ENCODE results near the gene ESPN. TPM values are rescaled to one million over a fixed set of nuclear protein-coding genes. Genes with fewer than 3 reads are reported as not detected.

The ESPN gene
- polyA plus RNA-seq, 1 of the 3 experiments (the other 2 are of a cell fraction): 0.33 TPM

- WGBS (ENCODE audit: low lambda C conversion rate): 80% methylated on average over 1 of the region's 18 CpGs
- H3K4me2 ChIP-seq: no peak overlapping the region
- no peak overlapping the region for H2AFZ ChIP-seq (ENCODE audit: low read depth)
- no peaks in the 10 kb centered on the region for H3K27me3 ChIP-seq (ENCODE audit: insufficient read depth)
- ChIA-PET CTCF (interaction anchor here (0.6 to 3.0 kb wide), 5 partner anchors 13 to 217 kb away, joined by 3 to 14 read pairs (median 5); partner anchors contain the start of gene NOL9), POLR2A (no interaction called here)
- H3K4me3 ChIP-seq (ENCODE audit: low read depth in 2 of 2, low read length in 1 of 2): no peak overlapping the region
- peaks cover 0 to 2% of the 10 kb centered on the region in 2 experiments; a peak in 1 of 4 replicates for H3K4me1 ChIP-seq (ENCODE audit: control insufficient read depth in 1 of 2, insufficient read depth in 2 of 2, low read depth in 1 of 2, low read length in 1 of 2)
- no peak overlapping the region for H3K9ac ChIP-seq
- no peaks in the 10 kb centered on the region for H3F3A ChIP-seq (replicated peaks; ENCODE audit: insufficient read depth)
- no peaks in the 10 kb centered on the region for H3K9me2 ChIP-seq
- H3K27ac ChIP-seq (ENCODE audit: low read depth in 2 of 2, low read length in 1 of 2): no peak overlapping the region
- DNase-seq: no peak
- TF ChIP-seq SMC3 (IDR thresholded peaks at IDR 0.05; ENCODE audit: low read depth, low read length) (no peak), IRF3 (IDR thresholded peaks at IDR 0.05; ENCODE audit: low read depth, low read length) (no peak), TAF1 (IDR thresholded peaks at IDR 0.05; ENCODE audit: borderline replicate concordance, low read depth, low read length) (no peak), EZH2phosphoT487 (IDR thresholded peaks at IDR 0.05; ENCODE audit: borderline replicate concordance, low read depth) (no peak), CTCF (IDR thresholded peaks at IDR 0.05) (no peak), USF2 (IDR thresholded peaks at IDR 0.05; ENCODE audit: borderline replicate concordance, low read depth, low read length) (no peak), RAD21 (IDR thresholded peaks at IDR 0.05; ENCODE audit: low read length) (no peak), RCOR1 (IDR thresholded peaks at IDR 0.05; ENCODE audit: low read length) (no peak), REST (IDR thresholded peaks at IDR 0.05; ENCODE audit: low read depth, low read length) (no peak), NRF1 (IDR thresholded peaks at IDR 0.05; ENCODE audit: low read depth, low read length) (no peak), YY1 (IDR thresholded peaks at IDR 0.05; ENCODE audit: low read depth) (no peak), FOXM1 (IDR thresholded peaks at IDR 0.05; ENCODE audit: low read depth) (no peak), POLR2AphosphoS5 (IDR thresholded peaks at IDR 0.05; ENCODE audit: low read depth, low read length) (no peak), RFX5 (IDR thresholded peaks at IDR 0.05; ENCODE audit: low read length) (no peak), CHD2 (IDR thresholded peaks at IDR 0.05; ENCODE audit: low read length, partially characterized antibody) (no peak), SIN3A (IDR thresholded peaks at IDR 0.05; ENCODE audit: borderline replicate concordance, low read depth, low read length) (no peak), RXRA (IDR thresholded peaks at IDR 0.05; ENCODE audit: borderline replicate concordance, low read depth) (no peak)
- peaks cover 0 to 40% of the 10 kb centered on the region in 2 experiments for H3K36me3 ChIP-seq (replicated peaks in 1 of 2; ENCODE audit: control insufficient read depth in 1 of 2, insufficient read depth in 2 of 2, low read length in 1 of 2)
- H4K20me1 ChIP-seq (ENCODE audit: insufficient read depth): no peaks in the 10 kb centered on the region
- no peaks in the 10 kb centered on the region for H3K79me2 ChIP-seq (ENCODE audit: insufficient read depth)
- H3K9me3 ChIP-seq: no peaks in the 10 kb centered on the region
Measured at GRCh38 chr1:6473156-6473555, 48.6 kb downstream of the ESPN start.

All from SK-N-SH (cell line).